Measurements from ENCODE around the gene ATRN. TPM values are rescaled to one million over a fixed set of nuclear protein-coding genes. Genes with fewer than 3 reads are reported as not detected.
A peak's percentile ranks its signal among the peaks of the same experiment; 100 is the strongest.

ATRN gene
- total and polyA plus RNA-seq, 7 donors = 1.2 to 16.1 (median 11.4) TPM

GRCh38 chr20:3461911-3462677 is 8.7 kb upstream of the ATRN start:
- no peak overlapping the region for H3K27ac ChIP-seq
- intact Hi-C loops (cut with DNase I) = no loop called here
- TF ChIP-seq CTCF (IDR thresholded peaks at IDR 0.05) (no peak), POLR2AphosphoS5 (IDR thresholded peaks at IDR 0.05) (no peak), POLR2A (IDR thresholded peaks at IDR 0.05) (no peak), EP300 (IDR thresholded peaks at IDR 0.05) (no peak)
- 84 to 88% methylated on average over 11 of the region's 11 CpGs for WGBS, 2 donors
- no peak overlapping the region for H3K4me3 ChIP-seq
- DNase-seq = no peak
- no peaks in the 10 kb centered on the region for H3K27me3 ChIP-seq
- H3K4me1 ChIP-seq = no peaks in the 10 kb centered on the region
- H3K36me3 ChIP-seq = no peaks in the 10 kb centered on the region
- H3K9me3 ChIP-seq = no peaks in the 10 kb centered on the region

- H3K9me3 ChIP-seq = no peaks in the 10 kb centered on the region
- TF ChIP-seq EP300 (IDR thresholded peaks at IDR 0.05) = no peak
- TF ChIP-seq POLR2AphosphoS5 (IDR thresholded peaks at IDR 0.05) = no peak
- no peak for TF ChIP-seq CTCF (IDR thresholded peaks at IDR 0.05)
Measured at GRCh38 chr20:3464166-3464565, 6.7 kb upstream of the ATRN start.

GRCh38 chr20:3465301-3465700 is 5.5 kb upstream of the ATRN start:
- H3K36me3 ChIP-seq = no peaks in the 10 kb centered on the region
- no peaks in the 10 kb centered on the region for H3K27me3 ChIP-seq
- intact Hi-C loops (cut with DNase I) = no loop called here
- no peaks in the 10 kb centered on the region for H3K9me3 ChIP-seq
- no peak for DNase-seq
- no peak overlapping the region for H3K4me3 ChIP-seq
- TF ChIP-seq EP300 (IDR thresholded peaks at IDR 0.05) = no peak
- TF ChIP-seq CTCF (IDR thresholded peaks at IDR 0.05) = no peak
- TF ChIP-seq POLR2A (IDR thresholded peaks at IDR 0.05) = no peak
- no peak for TF ChIP-seq POLR2AphosphoS5 (IDR thresholded peaks at IDR 0.05)
- 22 to 37% methylated on average over 1 of the region's 1 CpG for WGBS, 2 donors
- peaks cover 0 to 5% (median 0%) of the 10 kb centered on the region in 4 donors for H3K4me1 ChIP-seq
- no peak overlapping the region for H3K27ac ChIP-seq

More at GRCh38 chr20:3464166-3464565, 6.7 kb upstream of the ATRN start:
- no peak overlapping the region for H3K4me3 ChIP-seq
- no peak overlapping the region for H3K27ac ChIP-seq
- no peaks in the 10 kb centered on the region for H3K27me3 ChIP-seq
- H3K36me3 ChIP-seq = no peaks in the 10 kb centered on the region
- no peak for DNase-seq
- WGBS, 2 donors = 78 to 88% methylated on average over 4 of the region's 4 CpGs
- intact Hi-C loops (cut with DNase I) = no loop called here
- H3K4me1 ChIP-seq = no peaks in the 10 kb centered on the region

- H3K27me3 ChIP-seq = no peaks in the 10 kb centered on the region
- TF ChIP-seq POLR2A (IDR thresholded peaks at IDR 0.05) (no peak), POLR2AphosphoS5 (IDR thresholded peaks at IDR 0.05) (no peak), CTCF (IDR thresholded peaks at IDR 0.05) (no peak), EP300 (IDR thresholded peaks at IDR 0.05) (no peak)
- intact Hi-C loops (cut with DNase I) = no loop called here
- 52 to 59% methylated on average over 13 of the region's 13 CpGs for WGBS, 2 donors
- H3K27ac ChIP-seq = peak overlapping the region; percentile 81 to 88 (median 86)
- H3K4me1 ChIP-seq = peaks cover 0 to 29% (median 24%) of the 10 kb centered on the region in 4 donors
- H3K4me3 ChIP-seq = peak overlapping the region; percentile 80 to 98 (median 96)
- H3K9me3 ChIP-seq = no peaks in the 10 kb centered on the region
- no peaks in the 10 kb centered on the region for H3K36me3 ChIP-seq
- DNase-seq = peak; percentile 65
Measured at GRCh38 chr20:3470208-3470626, 601 bp upstream of the ATRN start.

Measured in sigmoid colon (tissue), 7 donors.